ENCODE data around the gene CRY2.

Gene CRY2

DNA sequence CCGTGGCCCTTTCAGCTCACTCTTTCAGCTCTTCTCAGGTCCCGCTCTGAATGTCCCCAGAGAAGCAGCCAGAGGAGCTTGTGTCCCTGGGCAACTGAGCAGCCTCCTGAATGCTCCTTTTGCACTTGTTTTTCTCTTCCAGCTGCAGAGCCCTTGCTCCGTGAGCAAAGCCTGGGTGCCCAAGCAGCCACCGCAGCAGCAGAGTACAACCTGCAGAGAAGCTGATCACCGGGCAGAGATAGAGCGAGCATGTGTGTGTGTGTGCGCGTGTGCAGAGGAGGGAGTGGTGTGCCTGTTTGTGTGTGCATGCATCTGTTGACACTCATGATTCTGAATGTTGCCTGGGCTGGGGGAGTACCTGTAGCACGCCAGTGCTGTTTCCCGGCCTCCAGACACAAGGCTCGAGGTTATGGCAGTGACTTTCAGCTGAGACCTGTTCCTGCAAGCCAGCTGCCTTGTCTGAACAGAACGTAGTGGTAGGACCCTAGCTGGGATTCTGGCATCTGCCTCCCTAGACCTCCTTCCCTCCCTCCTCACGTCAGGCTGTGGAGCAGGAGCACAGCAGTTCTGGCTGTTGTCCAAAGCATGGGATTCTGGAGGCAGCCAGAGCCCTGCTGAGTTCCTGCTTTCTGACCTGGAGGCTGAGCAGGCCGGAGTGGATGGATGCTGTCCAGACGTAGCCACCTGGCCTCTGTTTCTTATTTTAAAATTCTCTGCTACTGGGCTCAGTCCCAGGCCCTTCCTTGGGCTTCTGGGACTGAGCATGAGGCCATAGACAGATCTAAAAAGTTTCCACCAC is 33.7 kb downstream of the CRY2 start:
- TF ChIP-seq SNAI2 (CRISPR knock-in tag; IDR thresholded peaks at IDR 0.05) (no peak), OSR1 (CRISPR knock-in tag; IDR thresholded peaks at IDR 0.05) (no peak), RARB (CRISPR knock-in tag; IDR thresholded peaks at IDR 0.05) (no peak), CSDC2 (CRISPR knock-in tag; IDR thresholded peaks at IDR 0.05) (no peak), ZNF565 (CRISPR knock-in tag; conservative IDR thresholded peaks at IDR 0.05; ENCODE audit: low read depth) (no peak), ZNF8 (CRISPR knock-in tag; IDR thresholded peaks at IDR 0.05) (no peak), TCF4 (CRISPR knock-in tag; IDR thresholded peaks at IDR 0.05; ENCODE audit: borderline replicate concordance) (peak; percentile 69; the same call in 1 of the 2 replicates), BACH2 (CRISPR knock-in tag; IDR thresholded peaks at IDR 0.05; ENCODE audit: borderline replicate concordance) (no peak)
- peak; percentile 70 for ATAC-seq

GRCh38 chr11:45881708-45882368 is 34.6 kb downstream of the CRY2 start:
- no peak for ATAC-seq
- TF ChIP-seq CSRNP3 (CRISPR knock-in tag; IDR thresholded peaks at IDR 0.05) = no peak
- TF ChIP-seq ZNF8 (CRISPR knock-in tag; IDR thresholded peaks at IDR 0.05) = no peak
- no peak for TF ChIP-seq CSDC2 (CRISPR knock-in tag; IDR thresholded peaks at IDR 0.05)
- TF ChIP-seq GLIS3 (CRISPR knock-in tag; IDR thresholded peaks at IDR 0.05) = no peak
- no peak for TF ChIP-seq TCF4 (CRISPR knock-in tag; IDR thresholded peaks at IDR 0.05; ENCODE audit: borderline replicate concordance)
- TF ChIP-seq, protein P1, sequence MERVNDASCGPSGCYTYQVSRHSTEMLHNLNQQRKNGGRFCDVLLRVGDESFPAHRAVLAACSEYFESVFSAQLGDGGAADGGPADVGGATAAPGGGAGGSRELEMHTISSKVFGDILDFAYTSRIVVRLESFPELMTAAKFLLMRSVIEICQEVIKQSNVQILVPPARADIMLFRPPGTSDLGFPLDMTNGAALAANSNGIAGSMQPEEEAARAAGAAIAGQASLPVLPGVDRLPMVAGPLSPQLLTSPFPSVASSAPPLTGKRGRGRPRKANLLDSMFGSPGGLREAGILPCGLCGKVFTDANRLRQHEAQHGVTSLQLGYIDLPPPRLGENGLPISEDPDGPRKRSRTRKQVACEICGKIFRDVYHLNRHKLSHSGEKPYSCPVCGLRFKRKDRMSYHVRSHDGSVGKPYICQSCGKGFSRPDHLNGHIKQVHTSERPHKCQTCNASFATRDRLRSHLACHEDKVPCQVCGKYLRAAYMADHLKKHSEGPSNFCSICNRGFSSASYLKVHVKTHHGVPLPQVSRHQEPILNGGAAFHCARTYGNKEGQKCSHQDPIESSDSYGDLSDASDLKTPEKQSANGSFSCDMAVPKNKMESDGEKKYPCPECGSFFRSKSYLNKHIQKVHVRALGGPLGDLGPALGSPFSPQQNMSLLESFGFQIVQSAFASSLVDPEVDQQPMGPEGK (CRISPR knock-in tag; IDR thresholded peaks at IDR 0.05; ENCODE audit: borderline replicate concordance) = no peak
- no peak for TF ChIP-seq ZC3H10 (CRISPR knock-in tag; IDR thresholded peaks at IDR 0.05)

DNA sequence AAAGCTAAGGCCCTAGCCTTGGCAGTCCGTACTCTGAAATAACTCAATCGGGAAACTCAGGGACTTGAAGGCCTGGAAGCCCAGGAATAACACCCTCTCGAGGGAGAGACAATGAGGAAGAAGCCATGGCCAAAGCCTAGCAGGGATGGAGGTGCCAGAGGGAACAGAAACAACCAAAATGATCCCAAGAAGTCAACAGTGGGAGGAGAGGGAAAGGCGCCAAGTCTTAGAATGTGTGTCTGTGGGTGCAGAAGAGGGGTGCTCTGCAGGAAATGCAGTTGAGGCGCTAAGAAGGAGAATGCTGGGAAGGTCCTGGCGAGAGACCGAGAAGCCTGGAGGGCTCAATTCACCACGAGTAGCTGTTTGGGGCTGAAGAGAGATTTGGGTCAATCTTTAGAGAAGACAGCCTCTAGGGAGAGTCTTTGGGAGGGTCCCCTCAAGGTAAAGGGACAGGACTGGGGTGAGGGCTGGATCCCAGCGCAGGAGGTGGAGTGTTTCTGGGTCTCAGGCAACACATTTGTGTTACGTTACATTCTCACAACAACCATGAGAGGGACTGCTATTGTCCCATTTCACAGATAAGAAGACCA is 37.4 kb downstream of the CRY2 start:
- ATAC-seq = no peak
- TF ChIP-seq ISL1 (CRISPR knock-in tag; IDR thresholded peaks at IDR 0.05) (no peak), ZFP30 (CRISPR knock-in tag; IDR thresholded peaks at IDR 0.05) (no peak), TCF4 (CRISPR knock-in tag; IDR thresholded peaks at IDR 0.05; ENCODE audit: borderline replicate concordance) (no peak), GLIS3 (CRISPR knock-in tag; IDR thresholded peaks at IDR 0.05) (no peak), CSRNP3 (CRISPR knock-in tag; IDR thresholded peaks at IDR 0.05) (no peak), TOX (CRISPR knock-in tag; IDR thresholded peaks at IDR 0.05; ENCODE audit: borderline replicate concordance) (no peak), ESRRG (CRISPR knock-in tag; IDR thresholded peaks at IDR 0.05) (no peak), TSHZ2 (CRISPR knock-in tag; IDR thresholded peaks at IDR 0.05) (no peak), CSDC2 (CRISPR knock-in tag; IDR thresholded peaks at IDR 0.05) (no peak), PPARA (CRISPR knock-in tag; IDR thresholded peaks at IDR 0.05; ENCODE audit: borderline replicate concordance) (no peak)

Measured in SK-N-SH treated with all-trans-retinoic acid at 6 μM for 48 hours (cell line).